Cardiac muscle cell (in vitro differentiated cells and primary cell): Measurements from ENCODE around the gene ACACB. TPM values are rescaled to one million over a fixed set of nuclear protein-coding genes. Genes with fewer than 3 reads are reported as not detected.

Experiments used
- DNase-seq, 2 donors: peaks; one replicate each; pipeline versions ENCODE4 v3.0.0 to v3.0.0-alpha.2; 2010 to 2017; ENCODE audit warnings: low read depth in 1 of 2, low spot score in 1 of 2
- H3K27ac ChIP-seq: fragments of 200-600 bp; sonication (generic); 2 replicates; pipeline ENCODE4 v1.5.1; 2016
- H3K27me3 ChIP-seq: fragments of 200-600 bp; sonication (generic); 2 replicates; pipeline ENCODE4 v1.6.0; 2016; ENCODE audit warnings: control low read depth
- H3K36me3 ChIP-seq: fragments of 200-600 bp; sonication (generic); 2 replicates; pipeline ENCODE4 v1.5.1; 2016; ENCODE audit warnings: control low read depth
- H3K4me1 ChIP-seq: fragments of 200-600 bp; sonication (generic); 2 replicates; pipeline ENCODE4 v1.8.1; 2017; ENCODE audit warnings: low read depth, mild to moderate bottlenecking, mixed run types
- H3K4me3 ChIP-seq: fragments of 200-600 bp; sonication (generic); 2 replicates; pipeline ENCODE4 v1.5.1; 2016; ENCODE audit warnings: mild to moderate bottlenecking
- H3K9me3 ChIP-seq: fragments of 200-600 bp; sonication (generic); 2 replicates; pipeline ENCODE4 v1.5.1; 2017; ENCODE audit warnings: low read depth, mild to moderate bottlenecking, control low read depth
- polyA plus RNA-seq: library from polyadenylated mRNA; unstranded; fragments of >200 nt; fragmentation: Nextera tagmentation; extraction: Ambion mirVana; gene quantifications from 2 replicates; pipeline ENCODE4 v1.2.1, GENCODE V29; 2016
- total RNA-seq: library from RNA; depleted of rRNA; stranded (reverse); fragments of >200 nt; gene quantifications from 2 replicates; pipeline ENCODE4 v1.2.3, GENCODE V29; 2016
- TF ChIP-seq, protein P1 (sequence below): IDR thresholded peaks from 2 replicates; pipeline ENCODE4 v1.5.1; 2012; ENCODE audit warnings: low read depth, mild to moderate bottlenecking, low read length

ACACB gene
- total and polyA plus RNA-seq, 2 experiments from 2014 or later, result 28.9 to 78.0 TPM

DNA sequence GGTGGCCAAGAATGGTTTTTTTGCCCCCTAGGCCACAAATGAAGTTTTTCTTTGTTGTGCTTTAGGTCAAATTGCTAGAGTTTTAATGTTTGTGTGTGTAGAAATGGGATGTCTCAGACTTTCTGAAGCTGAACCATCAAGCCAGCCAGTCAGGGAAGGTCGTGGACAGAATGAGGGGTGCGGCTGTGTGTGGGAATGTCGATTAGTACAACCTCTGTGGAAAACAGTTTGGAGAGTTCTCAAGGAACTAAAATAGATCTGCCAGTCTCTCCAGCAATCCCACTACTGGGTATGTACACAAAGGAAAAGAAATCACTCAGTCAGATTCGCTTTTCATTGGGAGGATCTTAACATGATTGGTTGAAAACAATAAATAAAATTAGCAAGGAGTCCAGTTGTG lies 44.5 kb downstream of the ACACB start:
- Histone ChIP-seq H3K27me3 (no peaks in the 10 kb centered on the region), H3K36me3 (no peaks in the 10 kb centered on the region), H3K4me3 (no peak overlapping the region), H3K9me3 (no peaks in the 10 kb centered on the region), H3K27ac (peak overlapping the region; percentile 46), H3K4me1 (peaks cover 11% of the 10 kb centered on the region)
- TF ChIP-seq, protein P1, sequence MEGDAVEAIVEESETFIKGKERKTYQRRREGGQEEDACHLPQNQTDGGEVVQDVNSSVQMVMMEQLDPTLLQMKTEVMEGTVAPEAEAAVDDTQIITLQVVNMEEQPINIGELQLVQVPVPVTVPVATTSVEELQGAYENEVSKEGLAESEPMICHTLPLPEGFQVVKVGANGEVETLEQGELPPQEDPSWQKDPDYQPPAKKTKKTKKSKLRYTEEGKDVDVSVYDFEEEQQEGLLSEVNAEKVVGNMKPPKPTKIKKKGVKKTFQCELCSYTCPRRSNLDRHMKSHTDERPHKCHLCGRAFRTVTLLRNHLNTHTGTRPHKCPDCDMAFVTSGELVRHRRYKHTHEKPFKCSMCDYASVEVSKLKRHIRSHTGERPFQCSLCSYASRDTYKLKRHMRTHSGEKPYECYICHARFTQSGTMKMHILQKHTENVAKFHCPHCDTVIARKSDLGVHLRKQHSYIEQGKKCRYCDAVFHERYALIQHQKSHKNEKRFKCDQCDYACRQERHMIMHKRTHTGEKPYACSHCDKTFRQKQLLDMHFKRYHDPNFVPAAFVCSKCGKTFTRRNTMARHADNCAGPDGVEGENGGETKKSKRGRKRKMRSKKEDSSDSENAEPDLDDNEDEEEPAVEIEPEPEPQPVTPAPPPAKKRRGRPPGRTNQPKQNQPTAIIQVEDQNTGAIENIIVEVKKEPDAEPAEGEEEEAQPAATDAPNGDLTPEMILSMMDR, result no peak
- no peak for DNase-seq

DNA sequence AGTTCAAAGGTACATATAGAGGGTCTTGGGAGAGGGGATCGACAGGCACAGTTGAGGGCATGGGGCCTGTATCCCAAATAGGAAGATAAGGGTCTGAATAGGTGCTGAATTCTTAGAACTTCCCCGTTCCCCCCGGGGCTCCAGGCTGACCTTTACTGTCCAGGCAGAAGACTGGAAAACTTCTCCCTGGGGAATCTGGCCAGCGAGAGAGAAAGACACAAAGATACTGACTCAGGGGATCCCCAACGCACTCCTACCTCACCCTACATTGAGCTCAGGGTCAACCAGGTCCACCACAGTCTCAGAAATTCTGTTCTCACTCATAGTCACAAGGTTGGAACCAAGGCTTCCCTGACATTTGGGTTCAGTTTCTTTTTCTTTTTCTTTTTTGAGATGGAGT lies 46.2 kb downstream of the ACACB start:
- TF ChIP-seq, protein P1, result no peak
- Histone ChIP-seq H3K27me3 (no peaks in the 10 kb centered on the region), H3K36me3 (peaks cover 5% of the 10 kb centered on the region), H3K9me3 (no peaks in the 10 kb centered on the region), H3K4me3 (no peak overlapping the region), H3K4me1 (peaks cover 11% of the 10 kb centered on the region), H3K27ac (no peak overlapping the region)
- no peak for DNase-seq

DNA sequence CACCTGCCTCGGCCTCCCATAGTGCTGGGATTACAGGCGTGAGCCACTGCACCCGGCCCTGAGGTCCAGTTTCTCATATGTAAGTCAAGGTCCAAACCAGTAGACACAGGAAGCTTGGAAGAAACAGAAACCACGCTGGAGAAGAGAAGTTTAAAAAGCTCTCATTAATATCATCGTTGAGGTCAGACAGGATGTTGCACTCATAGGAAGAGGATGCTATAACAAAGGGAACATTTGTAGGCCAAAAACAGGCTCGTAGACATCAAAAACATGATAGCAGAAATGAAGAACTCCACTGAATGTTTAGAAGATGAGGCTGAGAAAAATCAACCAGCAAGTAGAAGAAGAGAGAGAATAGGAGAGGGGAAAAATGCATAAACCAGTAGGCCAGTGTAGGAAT lies 46.8 kb downstream of the ACACB start:
- Histone ChIP-seq H3K27me3 (no peaks in the 10 kb centered on the region), H3K4me3 (no peak overlapping the region), H3K4me1 (peaks cover 11% of the 10 kb centered on the region), H3K9me3 (no peaks in the 10 kb centered on the region), H3K27ac (no peak overlapping the region), H3K36me3 (peaks cover 10% of the 10 kb centered on the region)
- TF ChIP-seq, protein P1, result no peak
- no peak for DNase-seq

DNA sequence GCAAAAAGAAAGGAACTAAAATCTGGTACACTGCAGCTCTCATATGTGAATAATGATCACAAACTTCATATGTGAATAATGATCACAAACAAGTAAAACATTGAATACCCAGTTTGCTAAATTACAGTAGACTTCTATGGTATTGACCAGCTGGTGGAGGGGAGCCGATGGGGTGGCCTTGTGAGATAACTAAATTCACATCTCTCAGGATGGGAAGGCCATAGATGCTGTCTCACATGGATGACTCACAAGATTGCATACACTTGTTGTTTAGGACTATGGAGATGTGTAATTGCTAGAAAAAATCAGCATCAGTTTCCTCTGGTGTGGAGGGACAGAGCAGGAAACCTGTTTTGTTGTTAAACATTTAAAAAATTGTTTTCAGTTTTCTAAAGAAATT lies 49.2 kb downstream of the ACACB start:
- H3K36me3 ChIP-seq, result peaks cover 22% of the 10 kb centered on the region
- no peak for DNase-seq
- H3K9me3 ChIP-seq, result no peaks in the 10 kb centered on the region
- TF ChIP-seq, protein P1, result no peak
- H3K27me3 ChIP-seq, result no peaks in the 10 kb centered on the region
- peaks cover 5% of the 10 kb centered on the region for H3K4me1 ChIP-seq
- H3K27ac ChIP-seq, result no peak overlapping the region
- no peak overlapping the region for H3K4me3 ChIP-seq

DNA sequence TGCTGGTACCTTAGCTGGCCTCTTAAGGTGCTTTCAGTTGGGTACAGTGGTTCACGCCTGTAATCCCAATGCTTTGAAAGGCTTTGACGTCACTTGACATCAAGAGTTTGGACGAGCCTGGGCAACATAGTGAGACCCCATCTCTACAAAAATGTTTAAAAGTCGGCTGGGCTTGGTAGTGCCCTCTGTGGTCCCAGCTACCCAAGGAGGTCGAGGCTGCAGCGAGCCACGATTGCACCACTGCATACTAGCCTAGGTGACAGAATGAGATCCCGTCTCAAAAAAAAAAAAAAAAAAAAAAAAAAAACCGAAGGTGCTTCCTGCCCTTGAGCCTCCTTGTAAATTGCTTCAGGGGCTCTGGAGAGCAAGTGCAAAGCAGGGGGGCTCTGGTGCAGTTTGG lies 50.0 kb downstream of the ACACB start:
- no peaks in the 10 kb centered on the region for H3K4me1 ChIP-seq
- no peaks in the 10 kb centered on the region for H3K9me3 ChIP-seq
- H3K36me3 ChIP-seq, result peaks cover 23% of the 10 kb centered on the region
- TF ChIP-seq, protein P1, result no peak
- no peaks in the 10 kb centered on the region for H3K27me3 ChIP-seq
- no peak overlapping the region for H3K4me3 ChIP-seq
- no peak overlapping the region for H3K27ac ChIP-seq
- no peak for DNase-seq

DNA sequence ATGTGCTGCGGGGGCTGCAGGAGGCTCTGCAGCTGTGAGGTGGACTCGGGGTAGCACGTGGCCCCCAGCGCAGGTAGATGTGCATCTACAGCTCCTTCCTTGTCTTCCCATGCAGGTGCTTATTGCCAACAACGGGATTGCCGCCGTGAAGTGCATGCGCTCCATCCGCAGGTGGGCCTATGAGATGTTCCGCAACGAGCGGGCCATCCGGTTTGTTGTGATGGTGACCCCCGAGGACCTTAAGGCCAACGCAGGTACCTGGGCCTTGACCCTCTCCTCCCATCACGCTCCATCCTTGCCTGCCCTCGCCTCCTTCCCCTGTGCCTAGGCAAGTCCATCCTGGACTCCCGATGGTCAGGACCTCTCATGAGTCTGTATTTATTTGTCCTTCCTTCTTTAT lies 51.4 kb downstream of the ACACB start:
- no peaks in the 10 kb centered on the region for H3K27me3 ChIP-seq
- TF ChIP-seq, protein P1, result no peak
- H3K4me3 ChIP-seq, result no peak overlapping the region
- H3K36me3 ChIP-seq, result peaks cover 37% of the 10 kb centered on the region
- DNase-seq, result no peak
- H3K27ac ChIP-seq, result no peak overlapping the region
- no peaks in the 10 kb centered on the region for H3K9me3 ChIP-seq
- H3K4me1 ChIP-seq, result no peaks in the 10 kb centered on the region
